ENCODE data around the gene ARHGEF28. TPM values are rescaled to one million over a fixed set of nuclear protein-coding genes. Genes with fewer than 3 reads are reported as not detected.

The ARHGEF28 gene
- total and polyA plus RNA-seq, 9 of the 15 experiments (the other 6 are each of a cell fraction or from before 2014, with no cell fraction given) = 0.27 TPM; not detected in 8

- no peak for TF ChIP-seq PHF20 (IDR thresholded peaks at IDR 0.05; ENCODE audit: partially characterized antibody)
These were observed 314.8 kb downstream of the ARHGEF28 start (continued) for GRCh38 chr5:73940801-73941200.

GRCh38 chr5:73942783-73943182, 316.8 kb downstream of the ARHGEF28 start:
- H3K79me2 ChIP-seq (ENCODE audit: control insufficient read depth, insufficient read depth, low read length) = no peaks in the 10 kb centered on the region
- TF ChIP-seq ZKSCAN1 (IDR thresholded peaks at IDR 0.05; ENCODE audit: low read depth, low read length) = no peak
- TF ChIP-seq BCOR (IDR thresholded peaks at IDR 0.05) = no peak
- no peak for TF ChIP-seq THAP12 (CRISPR knock-in tag; IDR thresholded peaks at IDR 0.05)
- no peak for TF ChIP-seq ZNF584 (CRISPR knock-in tag; IDR thresholded peaks at IDR 0.05; ENCODE audit: low read depth)
- TF ChIP-seq, protein P1, sequence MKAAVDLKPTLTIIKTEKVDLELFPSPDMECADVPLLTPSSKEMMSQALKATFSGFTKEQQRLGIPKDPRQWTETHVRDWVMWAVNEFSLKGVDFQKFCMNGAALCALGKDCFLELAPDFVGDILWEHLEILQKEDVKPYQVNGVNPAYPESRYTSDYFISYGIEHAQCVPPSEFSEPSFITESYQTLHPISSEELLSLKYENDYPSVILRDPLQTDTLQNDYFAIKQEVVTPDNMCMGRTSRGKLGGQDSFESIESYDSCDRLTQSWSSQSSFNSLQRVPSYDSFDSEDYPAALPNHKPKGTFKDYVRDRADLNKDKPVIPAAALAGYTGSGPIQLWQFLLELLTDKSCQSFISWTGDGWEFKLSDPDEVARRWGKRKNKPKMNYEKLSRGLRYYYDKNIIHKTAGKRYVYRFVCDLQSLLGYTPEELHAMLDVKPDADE (conservative IDR thresholded peaks at IDR 0.05; ENCODE audit: control insufficient read depth, low read depth, low read length) = no peak
- TF ChIP-seq ZNF785 (CRISPR knock-in tag; IDR thresholded peaks at IDR 0.05) = no peak
- no peak for TF ChIP-seq YBX1 (IDR thresholded peaks at IDR 0.05)
- no peak for TF ChIP-seq ZNF644 (tag; IDR thresholded peaks at IDR 0.05; ENCODE audit: low read depth)
- TF ChIP-seq PRDM10 (IDR thresholded peaks at IDR 0.05; ENCODE audit: partially characterized antibody) = no peak
- no peak for TF ChIP-seq PTRF (tag; IDR thresholded peaks at IDR 0.05)
- intact Hi-C loops (cut with micrococcal nuclease) (no loop called here), in situ Hi-C loops (cut with MboI) (no loop called here)
- no TSS peak for BruUV-seq (replicated peaks)
- FAIRE-seq = no peak
- ATAC-seq = no peak
- no peaks in the 10 kb centered on the region for H4K20me1 ChIP-seq (replicated peaks; ENCODE audit: control insufficient read depth, insufficient read depth, low read length)
- H3K4me1 ChIP-seq (replicated peaks in 1 of 2; ENCODE audit: control insufficient read depth in 2 of 2, insufficient read depth in 2 of 2, low read length in 2 of 2) = no peaks in the 10 kb centered on the region
- H3K9ac ChIP-seq (ENCODE audit: insufficient read depth in 1 of 2, low read depth in 2 of 2, low read length in 2 of 2) = no peak overlapping the region
- no peak for DNase-seq (ENCODE audit: extremely low read depth in 1 of 4, low spot score in 3 of 4)
- H3K9me1 ChIP-seq (ENCODE audit: control insufficient read depth, insufficient read depth, low read length) = no peaks in the 10 kb centered on the region
- WGBS (ENCODE audit: insufficient coverage, low coverage, missing lambda C conversion rate) = 0% methylated on average over 1 of the region's 1 CpG
- POLR2A ChIA-PET = interaction anchor here (0.6 kb wide), 1 partner anchor 196 kb away, joined by 3 read pairs; no protein-coding TSS in a partner anchor
- H3K27me3 ChIP-seq (ENCODE audit: control insufficient read depth in 2 of 2, insufficient read depth in 2 of 2, low read length in 2 of 2) = no peaks in the 10 kb centered on the region
- H3K4me2 ChIP-seq (ENCODE audit: insufficient read depth, low read length) = no peak overlapping the region
- no peak overlapping the region for H2AFZ ChIP-seq (ENCODE audit: low read depth, low read length)
- no peak overlapping the region for H3K4me3 ChIP-seq
- H3K27ac ChIP-seq (ENCODE audit: extremely low read depth, low read depth, low read length) = no peak overlapping the region
- H3K36me3 ChIP-seq (ENCODE audit: control insufficient read depth, insufficient read depth, low read length) = no peaks in the 10 kb centered on the region
- CTCF ChIA-PET (ENCODE audit: low intra/inter-chr PET ratio) = no interaction called here
- no peaks in the 10 kb centered on the region for H3K9me3 ChIP-seq (replicated peaks; ENCODE audit: control insufficient read depth, insufficient read depth, low read depth, low read length)
